Activated T-helper 1 cell treated with anti-CD3 and anti-CD28 coated beads, Interleukin-12 subunit alpha, Interleukin-12 subunit beta, Interleukin-2, Interleukin-4 antibody, amounts not matched to agents 30 ng/mL and 10 ng/mL and 1 ng/mL, durations not matched to agents 14 hours and 24 hours and 36 hours (primary cell): ENCODE measurements around the gene MLKL. TPM values are rescaled to one million over a fixed set of nuclear protein-coding genes. Genes with fewer than 3 reads are reported as not detected.

ENCODE experiments used
- DNase-seq: peaks from one replicate; pipeline ENCODE4 v3.0.0; 2021; ENCODE audit warnings: low spot score
- H3K27ac Mint-ChIP-seq: one replicate; pipeline ENCODE4 v1.8.0; 2021; ENCODE audit warnings: mild to moderate bottlenecking, mixed read lengths
- H3K27me3 Mint-ChIP-seq: one replicate; pipeline ENCODE4 v1.8.0; 2022; ENCODE audit warnings: mild to moderate bottlenecking, moderate library complexity, mixed read lengths; ENCODE audit not compliant: insufficient read depth
- H3K36me3 Mint-ChIP-seq: one replicate; pipeline ENCODE4 v1.8.0; 2021; ENCODE audit warnings: low read depth, mixed read lengths
- H3K4me1 Mint-ChIP-seq: one replicate; pipeline ENCODE4 v1.8.0; 2021; ENCODE audit warnings: low read depth, mixed read lengths
- H3K4me3 Mint-ChIP-seq: one replicate; pipeline ENCODE4 v1.8.0; 2021; ENCODE audit warnings: mild to moderate bottlenecking, moderate library complexity, mixed read lengths
- H3K9me3 Mint-ChIP-seq: one replicate; pipeline ENCODE4 v1.8.0; 2021; ENCODE audit warnings: mixed read lengths
- intact Hi-C: fragments of 100-400 bp; cut with micrococcal nuclease; formaldehyde crosslinking; loops from one replicate; pipeline ENCODE4 v1.15.1; 2024
- total RNA-seq: library from RNA; stranded (reverse); gene quantifications from 2 replicates; pipeline ENCODE4 v1.2.3, GENCODE V29; 2022

MLKL gene
- total RNA-seq, 1 donor from 2014 or later: 23.9 TPM

DNA sequence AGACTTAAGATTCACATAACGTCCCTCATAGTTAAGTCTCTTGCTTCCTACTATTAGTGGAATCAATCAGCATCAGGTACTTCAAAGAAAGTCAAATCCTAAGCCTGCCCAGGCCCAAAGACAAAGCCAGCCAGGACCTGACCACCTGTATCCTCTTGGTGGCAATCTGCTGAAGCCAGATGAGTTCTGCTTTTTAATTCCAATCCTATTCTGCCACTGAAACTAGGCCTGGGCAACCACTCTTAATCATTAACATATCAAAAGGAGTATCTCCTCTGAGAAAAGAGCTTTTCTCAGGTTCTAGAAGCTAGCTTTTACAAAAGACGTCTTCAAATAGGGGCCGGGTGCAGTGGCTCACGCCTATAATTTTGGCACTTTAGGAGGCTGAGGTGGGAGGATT, 78.7 kb downstream of the MLKL start:
- intact Hi-C loops: loop anchor here (2.0 kb wide), 1 partner anchor 155 kb away; no protein-coding TSS in a partner anchor
- H3K4me1 Mint-ChIP-seq: peaks cover 37% of the 10 kb centered on the region
- no peak for DNase-seq
- no peaks in the 10 kb centered on the region for H3K9me3 Mint-ChIP-seq
- no peak overlapping the region for H3K4me3 Mint-ChIP-seq
- H3K27ac Mint-ChIP-seq: no peak overlapping the region
- H3K36me3 Mint-ChIP-seq: peaks cover 55% of the 10 kb centered on the region
- H3K27me3 Mint-ChIP-seq: no peaks in the 10 kb centered on the region

Other genes starting within 250 kb of the MLKL start
- gene GLG1, start 93.7 kb downstream of the MLKL start, total RNA-seq: 66.5 and 71.8 TPM in 2 replicates
- gene RFWD3, start 34.0 kb downstream of the MLKL start, total RNA-seq: 112 and 116 TPM in 2 replicates
- not detected in 2 replicates for gene FA2H, start 74.0 kb upstream of the MLKL start, total RNA-seq